Cardiac muscle cell (in vitro differentiated cells and primary cell): Measurements from ENCODE around the gene HMG20B. TPM values are rescaled to one million over a fixed set of nuclear protein-coding genes. Genes with fewer than 3 reads are reported as not detected.
"Not testable (repeated sequence)": the region's sequence is repeated elsewhere in the genome, so short reads cannot be mapped to it uniquely, and the experiment has no call there.

Source experiments
- DNase-seq, 2 donors: peaks; one replicate each; pipeline versions ENCODE4 v3.0.0 to v3.0.0-alpha.2; 2010 to 2017; ENCODE audit warnings: low read depth in 1 of 2, low spot score in 1 of 2
- H3K27ac ChIP-seq: fragments of 200-600 bp; sonication (generic); 2 replicates; pipeline ENCODE4 v1.5.1; 2016
- H3K27me3 ChIP-seq: fragments of 200-600 bp; sonication (generic); 2 replicates; pipeline ENCODE4 v1.6.0; 2016; ENCODE audit warnings: control low read depth
- H3K36me3 ChIP-seq: fragments of 200-600 bp; sonication (generic); 2 replicates; pipeline ENCODE4 v1.5.1; 2016; ENCODE audit warnings: control low read depth
- H3K4me1 ChIP-seq: fragments of 200-600 bp; sonication (generic); 2 replicates; pipeline ENCODE4 v1.8.1; 2017; ENCODE audit warnings: low read depth, mild to moderate bottlenecking, mixed run types
- H3K4me3 ChIP-seq: fragments of 200-600 bp; sonication (generic); 2 replicates; pipeline ENCODE4 v1.5.1; 2016; ENCODE audit warnings: mild to moderate bottlenecking
- H3K9me3 ChIP-seq: fragments of 200-600 bp; sonication (generic); 2 replicates; pipeline ENCODE4 v1.5.1; 2017; ENCODE audit warnings: low read depth, mild to moderate bottlenecking, control low read depth
- polyA plus RNA-seq: library from polyadenylated mRNA; unstranded; fragments of >200 nt; fragmentation: Nextera tagmentation; extraction: Ambion mirVana; gene quantifications from 2 replicates; pipeline ENCODE4 v1.2.1, GENCODE V29; 2016
- total RNA-seq: library from RNA; depleted of rRNA; stranded (reverse); fragments of >200 nt; gene quantifications from 2 replicates; pipeline ENCODE4 v1.2.3, GENCODE V29; 2016
- TF ChIP-seq, protein P1 (sequence below): IDR thresholded peaks from 2 replicates; pipeline ENCODE4 v1.5.1; 2012; ENCODE audit warnings: low read depth, mild to moderate bottlenecking, low read length

Gene HMG20B
- total and polyA plus RNA-seq, 2 experiments from 2014 or later = 154 to 253 TPM

DNA sequence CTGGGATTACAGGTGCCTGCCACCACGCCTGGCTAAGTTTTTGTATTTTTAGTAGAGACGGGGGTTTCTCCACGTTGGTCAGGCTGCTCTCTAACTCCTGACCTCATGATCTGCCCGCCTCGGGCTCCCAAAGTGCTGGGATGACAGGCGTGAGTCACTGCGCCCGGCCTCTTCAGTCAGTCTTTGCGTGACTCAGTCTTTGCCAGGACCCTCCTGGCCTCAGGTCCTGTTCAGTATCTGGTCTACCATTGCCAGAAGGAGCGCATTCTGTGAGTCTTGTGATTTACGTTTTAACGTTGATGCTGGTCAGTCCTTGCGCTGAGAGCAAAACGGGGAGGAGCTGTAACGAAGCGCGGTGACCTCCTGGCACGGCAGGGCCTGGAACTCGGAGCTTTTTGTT, 7.6 kb upstream of the HMG20B start:
- Histone ChIP-seq H3K4me3 (no peak overlapping the region), H3K36me3 (no peaks in the 10 kb centered on the region), H3K9me3 (no peaks in the 10 kb centered on the region), H3K4me1 (no peaks in the 10 kb centered on the region), H3K27me3 (no peaks in the 10 kb centered on the region), H3K27ac (no peak overlapping the region)
- no peak for DNase-seq
- TF ChIP-seq, protein P1, sequence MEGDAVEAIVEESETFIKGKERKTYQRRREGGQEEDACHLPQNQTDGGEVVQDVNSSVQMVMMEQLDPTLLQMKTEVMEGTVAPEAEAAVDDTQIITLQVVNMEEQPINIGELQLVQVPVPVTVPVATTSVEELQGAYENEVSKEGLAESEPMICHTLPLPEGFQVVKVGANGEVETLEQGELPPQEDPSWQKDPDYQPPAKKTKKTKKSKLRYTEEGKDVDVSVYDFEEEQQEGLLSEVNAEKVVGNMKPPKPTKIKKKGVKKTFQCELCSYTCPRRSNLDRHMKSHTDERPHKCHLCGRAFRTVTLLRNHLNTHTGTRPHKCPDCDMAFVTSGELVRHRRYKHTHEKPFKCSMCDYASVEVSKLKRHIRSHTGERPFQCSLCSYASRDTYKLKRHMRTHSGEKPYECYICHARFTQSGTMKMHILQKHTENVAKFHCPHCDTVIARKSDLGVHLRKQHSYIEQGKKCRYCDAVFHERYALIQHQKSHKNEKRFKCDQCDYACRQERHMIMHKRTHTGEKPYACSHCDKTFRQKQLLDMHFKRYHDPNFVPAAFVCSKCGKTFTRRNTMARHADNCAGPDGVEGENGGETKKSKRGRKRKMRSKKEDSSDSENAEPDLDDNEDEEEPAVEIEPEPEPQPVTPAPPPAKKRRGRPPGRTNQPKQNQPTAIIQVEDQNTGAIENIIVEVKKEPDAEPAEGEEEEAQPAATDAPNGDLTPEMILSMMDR = no peak

- H3K4me1 ChIP-seq, H3K27ac ChIP-seq, H3K4me3 ChIP-seq, H3K36me3 ChIP-seq, H3K9me3 ChIP-seq, H3K27me3 ChIP-seq, DNase-seq: not testable (repeated sequence)
These were observed 2.7 kb upstream of the HMG20B start for GRCh38 chr19:3570042-3570441.

GRCh38 chr19:3570606-3571011, 2.1 kb upstream of the HMG20B start:
- TF ChIP-seq, protein P1 = no peak
- Histone ChIP-seq H3K4me3 (no peak overlapping the region), H3K27ac (no peak overlapping the region), H3K27me3 (no peaks in the 10 kb centered on the region), H3K9me3 (no peaks in the 10 kb centered on the region), H3K36me3 (no peaks in the 10 kb centered on the region), H3K4me1 (no peaks in the 10 kb centered on the region)
- DNase-seq = no peak

DNA sequence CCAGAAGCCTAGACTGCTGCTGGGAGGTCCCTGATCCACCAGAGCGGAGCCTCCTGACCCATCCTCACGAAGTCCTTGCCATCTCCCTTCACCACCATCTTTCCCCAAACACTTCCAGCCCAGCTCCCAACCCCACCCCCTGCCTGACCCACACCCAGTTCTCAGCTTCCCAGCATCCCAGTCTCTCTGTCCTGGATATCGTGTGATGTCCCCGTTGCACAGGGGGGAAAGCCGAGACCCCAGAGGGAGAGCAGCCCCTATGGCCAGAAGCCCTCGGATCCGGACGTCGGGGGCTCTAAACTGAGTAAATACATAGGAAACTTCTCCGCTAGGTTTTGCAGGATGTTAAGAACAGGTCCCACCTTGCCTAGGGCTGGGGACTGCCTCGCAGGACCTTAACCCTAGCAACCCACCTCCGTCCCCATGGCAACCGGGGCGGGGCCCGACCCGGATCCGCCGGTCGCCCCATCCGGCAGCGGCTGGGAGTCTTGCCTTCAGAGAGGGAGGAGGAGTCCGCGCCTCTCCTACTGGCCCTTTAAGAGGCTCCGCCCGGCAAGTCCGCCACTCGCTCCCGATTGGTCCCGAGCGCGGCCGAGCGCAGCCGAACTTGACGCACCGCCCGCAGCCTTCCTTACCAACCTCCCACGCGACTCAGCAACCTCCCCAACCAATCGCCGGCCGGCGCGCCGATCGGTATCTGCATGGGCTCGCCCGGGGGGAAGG, 451 bp upstream of the HMG20B start:
- Histone ChIP-seq H3K4me3 (peak overlapping the region; percentile 23), H3K27ac (no peak overlapping the region), H3K9me3 (no peaks in the 10 kb centered on the region), H3K27me3 (no peaks in the 10 kb centered on the region), H3K4me1 (peaks cover 3% of the 10 kb centered on the region), H3K36me3 (no peaks in the 10 kb centered on the region)
- TF ChIP-seq, protein P1 = no peak
- peak; percentile 100 for DNase-seq

GRCh38 chr19:3573162-3573857, 566 bp downstream of the HMG20B start:
- TF ChIP-seq, protein P1 = no peak
- DNase-seq = peak in 1 of 2 donors; percentile 46
- no peak overlapping the region for H3K27ac ChIP-seq
- H3K4me1 ChIP-seq = peaks cover 3% of the 10 kb centered on the region
- peak overlapping the region; percentile 87 for H3K4me3 ChIP-seq
- no peaks in the 10 kb centered on the region for H3K9me3 ChIP-seq
- no peaks in the 10 kb centered on the region for H3K36me3 ChIP-seq
- no peaks in the 10 kb centered on the region for H3K27me3 ChIP-seq
